GM19099 (cell line): ENCODE results near the gene NPIPB8.
"Not testable (repeated sequence)": the region's sequence is repeated elsewhere in the genome, so short reads cannot be mapped to it uniquely, and the experiment has no call there.

Source experiments
- POLR2A ChIP-seq: IDR thresholded peaks from 3 replicates; pipeline ENCODE4 v1.6.1; 2011; ENCODE audit warnings: low read depth; ENCODE audit not compliant: insufficient read length; ENCODE audit errors: extremely low read depth

NPIPB8 gene

DNA sequence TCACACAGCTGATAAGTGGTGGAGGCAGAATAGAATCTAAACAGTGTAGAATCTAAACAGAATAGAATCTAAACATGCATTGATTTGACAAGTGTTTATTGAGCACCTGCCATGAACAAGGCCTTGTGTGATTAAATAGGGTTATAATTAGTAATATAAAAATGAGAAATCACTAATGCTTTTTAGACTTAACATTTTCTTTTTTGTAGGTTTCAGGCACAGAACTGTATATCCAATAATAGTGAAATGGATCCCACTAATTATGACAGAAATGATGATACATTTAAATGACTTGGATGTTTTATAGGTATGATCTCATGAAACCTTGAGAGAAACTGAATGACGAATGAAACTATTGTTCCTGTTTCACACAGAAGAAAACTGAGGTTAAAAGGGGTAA is at the start of gene NPIPB8:
Gene NPIPB8 (plus strand): TSS at position 301 of the 400 bp plus-strand sequence. CDS start 296 bp downstream, outside the sequence.
- not testable (repeated sequence) for TF ChIP-seq POLR2A

- no peak for TF ChIP-seq POLR2A
These were observed 48.8 kb upstream of the NPIPB8 start for GRCh38 chr16:28589069-28589468.

DNA sequence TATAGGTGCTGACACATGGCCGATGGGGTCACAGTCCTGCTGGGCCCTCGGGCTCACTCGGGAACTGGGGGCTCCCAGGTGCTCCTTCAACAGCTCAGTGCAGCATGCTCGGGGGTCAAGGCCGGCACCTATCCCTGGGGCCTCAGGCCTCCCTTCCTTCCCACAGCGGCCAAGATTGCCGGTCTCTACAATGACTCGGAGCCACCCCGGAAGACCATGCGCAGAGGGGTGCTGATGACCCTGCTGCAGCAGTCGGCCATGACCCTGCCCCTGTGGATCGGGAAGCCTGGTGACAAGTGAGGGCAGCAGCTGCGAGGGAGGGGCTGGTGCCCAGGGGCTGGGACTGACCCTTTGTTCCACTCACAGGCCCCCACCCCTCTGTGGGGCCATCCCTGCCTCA is 47.9 kb upstream of the NPIPB8 start:
- no peak for TF ChIP-seq POLR2A

- TF ChIP-seq POLR2A, result no peak
These were observed 47.2 kb upstream of the NPIPB8 start for GRCh38 chr16:28590384-28591340.

DNA sequence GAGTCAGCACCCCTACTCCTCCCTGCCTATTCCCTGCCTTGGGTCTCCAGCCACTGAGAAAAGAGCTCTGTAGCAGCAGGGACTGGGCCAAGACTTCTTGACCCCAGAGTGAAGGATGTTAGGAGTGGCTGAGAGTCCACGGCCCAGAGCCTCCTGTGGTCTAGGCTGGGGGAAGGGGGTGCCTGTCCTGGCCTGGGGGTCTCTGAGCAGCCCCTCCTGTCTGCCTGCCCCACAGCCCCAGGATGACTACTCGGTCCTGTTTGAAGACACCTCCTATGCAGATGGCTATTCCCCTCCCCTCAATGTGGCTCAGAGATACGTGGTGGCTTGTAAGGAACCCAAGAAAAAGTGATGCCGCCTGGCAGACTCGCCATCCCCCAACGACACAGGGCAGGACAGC is 46.5 kb upstream of the NPIPB8 start:
- no peak for TF ChIP-seq POLR2A

GRCh38 chr16:28592511-28592910 is 45.4 kb upstream of the NPIPB8 start:
- no peak for TF ChIP-seq POLR2A

GRCh38 chr16:28592979-28593553 is 44.8 kb upstream of the NPIPB8 start:
- no peak for TF ChIP-seq POLR2A

DNA sequence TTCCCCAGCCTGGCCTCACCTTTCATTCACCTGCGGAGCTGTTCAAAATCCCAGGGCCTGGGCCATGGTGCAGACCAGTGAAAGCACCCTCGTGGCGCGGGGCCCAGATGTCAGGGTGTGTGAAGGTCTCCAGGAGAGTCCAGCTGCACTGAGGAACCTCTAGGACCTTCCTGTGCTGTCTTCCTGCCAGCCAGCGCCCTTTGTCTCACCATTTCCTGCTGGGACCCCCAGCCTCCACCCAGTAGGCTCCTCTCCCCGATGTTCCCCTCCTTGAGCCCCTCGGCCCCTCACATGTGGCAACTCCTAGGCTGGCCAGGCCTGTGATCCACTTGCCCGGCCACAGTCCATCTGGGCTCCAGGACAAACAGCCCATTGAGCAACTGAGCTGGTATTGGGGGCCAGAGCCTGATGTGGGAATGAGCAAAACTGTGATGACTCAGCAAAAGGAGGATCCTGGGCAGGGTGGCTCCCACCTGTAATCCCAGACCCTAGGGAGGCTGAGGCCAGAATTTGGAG is 41.7 kb upstream of the NPIPB8 start:
- TF ChIP-seq POLR2A, result no peak

- no peak for TF ChIP-seq POLR2A
These were observed 40.8 kb upstream of the NPIPB8 start, which contains the start of gene SULT1A2 for GRCh38 chr16:28596840-28597691. SULT1A2 (minus strand) TSS chr16:28597050; CDS start chr16:28595930, 1,120 bp downstream.

GRCh38 chr16:28597692-28598261 is 40.1 kb upstream of the NPIPB8 start:
- TF ChIP-seq POLR2A, result no peak

DNA sequence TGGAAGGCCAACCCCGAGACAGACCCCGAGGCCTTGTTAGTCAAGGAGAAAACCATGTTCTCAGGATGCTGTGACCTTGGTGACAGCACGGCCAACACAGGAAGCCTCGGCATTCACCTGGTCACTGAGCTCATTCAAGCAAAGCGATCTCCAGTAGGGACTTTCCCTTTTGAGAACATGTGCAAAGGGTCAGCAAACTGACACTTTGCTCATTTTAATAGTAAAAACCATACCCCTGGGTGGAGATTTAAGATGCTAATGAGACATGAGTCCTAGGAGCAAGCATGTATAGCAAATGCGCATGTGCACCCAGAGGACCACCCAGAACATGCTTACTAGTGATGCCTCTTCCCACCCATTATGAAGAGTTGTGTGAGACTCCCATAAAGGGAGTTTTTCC is 35.3 kb upstream of the NPIPB8 start:
- TF ChIP-seq POLR2A, result no peak

- TF ChIP-seq POLR2A, result no peak
These were observed 34.3 kb upstream of the NPIPB8 start for GRCh38 chr16:28603381-28604185.

GRCh38 chr16:28604186-28604565 is 33.7 kb upstream of the NPIPB8 start:
- TF ChIP-seq POLR2A, result no peak

DNA sequence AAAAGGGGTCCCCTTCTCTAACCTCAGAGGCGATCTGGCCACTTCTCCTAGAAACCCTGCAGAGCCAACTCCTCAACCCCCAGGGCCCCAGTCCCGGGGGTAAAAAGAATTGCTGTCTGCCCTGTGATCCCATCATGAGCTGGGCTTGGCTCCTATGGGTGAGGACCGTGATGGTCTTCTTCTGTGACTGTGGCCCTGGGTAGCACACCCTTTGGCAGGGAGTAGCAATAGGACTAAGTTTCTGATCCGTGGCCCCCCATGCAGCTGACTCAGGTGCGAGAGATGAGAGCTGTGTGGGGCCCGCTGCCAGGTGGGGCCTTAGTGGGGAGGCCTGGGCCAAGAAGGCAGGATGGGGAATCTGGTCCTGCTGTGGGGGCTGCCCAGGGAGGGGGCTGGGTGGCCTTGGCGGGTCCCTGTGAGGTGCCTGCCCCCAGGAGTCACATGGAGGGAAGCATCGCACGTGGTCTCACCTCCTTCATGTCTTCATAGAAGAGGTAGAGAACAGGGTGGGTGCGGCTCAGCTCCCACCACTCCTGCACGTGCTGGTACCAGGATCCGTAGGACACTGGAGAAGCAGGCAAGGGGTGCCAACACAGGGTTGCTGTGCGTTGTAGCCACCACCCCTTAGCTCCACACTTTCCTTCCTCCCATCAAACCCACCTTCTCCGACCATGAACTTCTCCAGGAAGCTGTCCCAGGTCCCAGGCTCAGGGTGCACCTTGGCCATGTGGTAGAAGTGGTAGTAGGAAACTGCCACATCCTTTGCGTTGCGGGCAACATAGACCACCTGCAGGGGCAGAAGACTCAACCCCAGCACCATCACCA is 31.4 kb upstream of the NPIPB8 start:
- no peak for TF ChIP-seq POLR2A
